ENCODE measurements around the gene C14orf119.
A peak's percentile ranks its signal among the peaks of the same experiment; 100 is the strongest.

C14orf119 gene

GRCh38 chr14:23095196-23096108 lies at the start of gene C14orf119:
Gene C14orf119 (plus strand): TSS chr14:23095505. CDS start chr14:23097659, 2,154 bp downstream.
- DNase-seq (ENCODE audit: low read depth): peak; percentile 99

- DNase-seq (ENCODE audit: low read depth): no peak
Observed at GRCh38 chr14:23047034-23047634, 48.2 kb upstream of the C14orf119 start.

GRCh38 chr14:23047751-23048693 lies 47.3 kb upstream of the C14orf119 start:
- no peak for DNase-seq (ENCODE audit: low read depth)

- DNase-seq (ENCODE audit: low read depth): no peak
Observed at GRCh38 chr14:23049011-23049410, 46.3 kb upstream of the C14orf119 start.

GRCh38 chr14:23051141-23052057 lies 43.9 kb upstream of the C14orf119 start:
- no peak for DNase-seq (ENCODE audit: low read depth)

- DNase-seq (ENCODE audit: low read depth): no peak
Observed at GRCh38 chr14:23052182-23052623, 43.1 kb upstream of the C14orf119 start.

- DNase-seq (ENCODE audit: low read depth): no peak
Observed at GRCh38 chr14:23052671-23053070, 42.6 kb upstream of the C14orf119 start.

GRCh38 chr14:23053426-23053825 lies 41.9 kb upstream of the C14orf119 start:
- DNase-seq (ENCODE audit: low read depth): no peak

GRCh38 chr14:23054000-23054811 lies 41.1 kb upstream of the C14orf119 start:
- DNase-seq (ENCODE audit: low read depth): peak; percentile 22

GRCh38 chr14:23055147-23055550 lies 40.2 kb upstream of the C14orf119 start:
- DNase-seq (ENCODE audit: low read depth): no peak

GRCh38 chr14:23055621-23056144 lies 39.6 kb upstream of the C14orf119 start:
- DNase-seq (ENCODE audit: low read depth): no peak

GRCh38 chr14:23056145-23056955 lies 39.0 kb upstream of the C14orf119 start:
- DNase-seq (ENCODE audit: low read depth): peak; percentile 60

- DNase-seq (ENCODE audit: low read depth): peak; percentile 55
Observed at GRCh38 chr14:23056956-23057756, 38.1 kb upstream of the C14orf119 start, which contains the start of gene CDH24. Gene CDH24 (minus strand): TSS chr14:23057520. CDS start chr14:23055733, 1,787 bp downstream.

- peak; percentile 86 for DNase-seq (ENCODE audit: low read depth)
Observed at GRCh38 chr14:23057757-23058653, 37.3 kb upstream of the C14orf119 start.

GRCh38 chr14:23058654-23059504 lies 36.4 kb upstream of the C14orf119 start:
- no peak for DNase-seq (ENCODE audit: low read depth)

Measured in activated T-cell treated with anti-CD3 and anti-CD28 coated beads for 1 hour (primary cell).